Effector CD8-positive, alpha-beta T cell (primary cell): ENCODE measurements around the gene ANXA5.
A peak's percentile ranks its signal among the peaks of the same experiment; 100 is the strongest.
"Not testable (repeated sequence)": the region's sequence is repeated elsewhere in the genome, so short reads cannot be mapped to it uniquely, and the experiment has no call there.

ENCODE experiments used
- DNase-seq: peaks from one replicate; lab custom pipeline; 2025; lab: John Stamatoyannopoulos, UW
- total RNA-seq, 4 experiments: gene quantifications; one replicate each; lab custom pipeline; 2026; lab: John Stamatoyannopoulos, UW

Gene ANXA5
- total RNA-seq = 54.6 to 108 (median 103) reads per million in 4 experiments

GRCh38 chr4:121696581-121697461 lies at the start of gene ANXA5:
ANXA5 (minus strand) TSS chr4:121696980; CDS start chr4:121696589, 391 bp downstream.
- peak; percentile 21 for DNase-seq

- no peak for DNase-seq
Measured at GRCh38 chr4:121742794-121743193, 46.0 kb upstream of the ANXA5 start.

- DNase-seq = no peak
Measured at GRCh38 chr4:121741751-121742150, 45.0 kb upstream of the ANXA5 start.

- no peak for DNase-seq
Measured at GRCh38 chr4:121740796-121741409, 44.1 kb upstream of the ANXA5 start.

GRCh38 chr4:121739575-121739974 lies 42.8 kb upstream of the ANXA5 start:
- no peak for DNase-seq

- DNase-seq = no peak
Measured at GRCh38 chr4:121738780-121739535, 42.2 kb upstream of the ANXA5 start.

- no peak for DNase-seq
Measured at GRCh38 chr4:121737846-121738554, 41.2 kb upstream of the ANXA5 start.

GRCh38 chr4:121736735-121737351 lies 40.1 kb upstream of the ANXA5 start:
- DNase-seq = no peak

- DNase-seq = no peak
Measured at GRCh38 chr4:121734571-121734970, 37.8 kb upstream of the ANXA5 start.

GRCh38 chr4:121733942-121734341 lies 37.2 kb upstream of the ANXA5 start:
- DNase-seq = no peak

- not testable (repeated sequence) for DNase-seq
Measured at GRCh38 chr4:121729753-121730152, 33.0 kb upstream of the ANXA5 start.

GRCh38 chr4:121728798-121729226 lies 32.0 kb upstream of the ANXA5 start:
- no peak for DNase-seq

- no peak for DNase-seq
Measured at GRCh38 chr4:121728066-121728465, 31.3 kb upstream of the ANXA5 start.

- no peak for DNase-seq
Measured at GRCh38 chr4:121726642-121727268, 30.0 kb upstream of the ANXA5 start.

GRCh38 chr4:121724671-121725070 lies 27.9 kb upstream of the ANXA5 start:
- DNase-seq = no peak

GRCh38 chr4:121721700-121722099 lies 24.9 kb upstream of the ANXA5 start:
- no peak for DNase-seq

GRCh38 chr4:121720109-121720508 lies 23.3 kb upstream of the ANXA5 start:
- no peak for DNase-seq

- no peak for DNase-seq
Measured at GRCh38 chr4:121717680-121718237, 21.0 kb upstream of the ANXA5 start.

GRCh38 chr4:121714548-121714947 lies 17.8 kb upstream of the ANXA5 start:
- no peak for DNase-seq

- DNase-seq = no peak
Measured at GRCh38 chr4:121712783-121713182, 16.0 kb upstream of the ANXA5 start.
